Measurements from ENCODE around the gene U2AF2.

Gene U2AF2

GRCh38 chr19:55677572-55678028 lies 22.8 kb downstream of the U2AF2 start:
- no peak for DNase-seq

- no peak for DNase-seq
Measured at GRCh38 chr19:55678121-55678671, 23.4 kb downstream of the U2AF2 start.

GRCh38 chr19:55679343-55680257 lies 24.8 kb downstream of the U2AF2 start:
- no peak for DNase-seq

- no peak for DNase-seq
Measured at GRCh38 chr19:55680339-55681130, 25.7 kb downstream of the U2AF2 start.

GRCh38 chr19:55681131-55682092 lies 26.6 kb downstream of the U2AF2 start:
- no peak for DNase-seq

GRCh38 chr19:55683449-55684261 lies 28.8 kb downstream of the U2AF2 start:
- no peak for DNase-seq

GRCh38 chr19:55684946-55685681 lies 30.3 kb downstream of the U2AF2 start:
- DNase-seq: no peak

- no peak for DNase-seq
Measured at GRCh38 chr19:55685776-55686175, 30.9 kb downstream of the U2AF2 start.

- DNase-seq: no peak
Measured at GRCh38 chr19:55686311-55687050, 31.6 kb downstream of the U2AF2 start.

GRCh38 chr19:55687281-55688201 lies 32.7 kb downstream of the U2AF2 start:
- no peak for DNase-seq

- DNase-seq: no peak
Measured at GRCh38 chr19:55688422-55689218, 33.8 kb downstream of the U2AF2 start.

GRCh38 chr19:55689411-55690108 lies 34.7 kb downstream of the U2AF2 start:
- DNase-seq: no peak

- DNase-seq: no peak
Measured at GRCh38 chr19:55690109-55690768, 35.4 kb downstream of the U2AF2 start.

GRCh38 chr19:55690769-55691545 lies 36.1 kb downstream of the U2AF2 start:
- no peak for DNase-seq

- DNase-seq: no peak
Measured at GRCh38 chr19:55691561-55692481, 37.0 kb downstream of the U2AF2 start.
